ENCODE data around the gene DCLRE1B.

The DCLRE1B gene

DNA sequence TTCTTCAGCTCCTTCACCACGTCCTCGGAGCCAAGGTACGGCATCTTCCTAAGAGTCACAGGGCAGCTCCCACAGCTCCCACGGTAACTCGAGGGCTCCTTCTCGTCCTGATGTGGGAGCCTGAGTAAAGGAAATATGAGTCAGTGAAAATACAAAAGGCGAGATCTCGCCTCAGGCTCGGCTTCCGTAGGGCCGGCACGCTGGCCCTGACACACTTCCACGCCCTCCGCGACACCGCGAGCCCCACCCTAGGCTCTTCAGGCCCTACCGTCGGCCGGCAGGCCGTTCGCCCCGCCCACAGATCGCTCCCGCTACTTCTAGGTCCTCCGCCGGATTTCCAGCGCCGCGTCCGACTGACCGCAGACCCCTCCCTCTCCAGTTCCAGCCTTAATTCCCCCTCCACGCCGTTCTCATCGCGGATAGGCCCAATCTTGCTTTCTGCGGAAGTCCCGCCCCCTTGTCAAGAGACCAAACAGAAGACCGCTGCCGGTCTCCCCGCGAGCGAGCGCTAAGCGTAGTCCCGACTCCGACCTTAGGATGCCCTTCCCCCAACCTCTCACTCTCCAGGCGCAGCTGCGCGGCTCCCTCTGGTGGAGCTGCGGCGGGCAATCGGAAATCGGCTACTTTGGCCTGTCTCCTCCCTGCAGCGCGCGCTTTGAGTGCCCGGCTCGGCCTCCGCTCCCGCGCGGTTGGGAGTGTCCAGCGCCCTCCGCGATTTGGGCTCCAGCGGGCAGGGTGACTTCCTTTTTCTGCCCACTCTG, at the start of gene DCLRE1B, which contains the start of gene AP4B1:
Gene DCLRE1B (plus strand): TSS at position 653 of the 761 bp plus-strand sequence. CDS start 261 bp downstream, outside the sequence.
Gene AP4B1 (minus strand): TSS at position 126 of the 761 bp plus-strand sequence. CDS start 82 bp downstream, at position 44.
- peak; percentile 100 for DNase-seq

DNA sequence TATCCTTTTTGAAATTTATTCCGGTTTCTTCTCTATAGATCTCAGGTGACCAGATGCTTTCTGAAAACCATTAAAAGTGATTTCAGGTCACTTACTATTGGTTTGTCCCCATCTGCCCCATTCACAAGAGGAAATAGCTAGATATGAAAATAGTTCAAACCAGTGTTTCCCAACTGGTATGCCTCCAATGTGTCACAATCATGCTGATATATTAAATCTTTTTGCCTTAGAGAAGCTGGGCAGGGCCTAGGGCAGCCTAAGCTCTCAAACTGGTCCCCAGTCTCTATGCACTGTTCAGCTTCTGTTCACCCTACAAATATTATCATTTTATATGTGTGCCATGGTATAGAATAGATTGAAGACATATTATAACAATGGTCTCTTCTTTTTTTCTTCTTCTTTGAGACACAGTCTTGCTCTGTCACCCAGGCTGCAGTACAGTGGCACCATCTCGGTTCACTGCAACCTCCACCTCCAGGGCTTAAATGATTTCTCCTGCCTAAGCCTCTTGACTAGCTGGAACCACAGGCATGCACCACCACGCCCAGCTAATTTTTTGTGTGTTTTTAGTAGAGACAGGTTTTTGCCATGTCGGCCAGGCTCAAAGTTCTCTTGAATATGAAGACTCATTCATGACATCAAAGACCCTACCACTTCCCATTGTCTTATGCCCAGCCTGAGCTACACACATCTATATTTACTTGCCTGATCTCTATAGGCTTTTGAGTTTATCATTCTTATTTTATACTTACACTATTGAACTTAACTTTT, 49.3 kb upstream of the DCLRE1B start:
- no peak for DNase-seq

DNA sequence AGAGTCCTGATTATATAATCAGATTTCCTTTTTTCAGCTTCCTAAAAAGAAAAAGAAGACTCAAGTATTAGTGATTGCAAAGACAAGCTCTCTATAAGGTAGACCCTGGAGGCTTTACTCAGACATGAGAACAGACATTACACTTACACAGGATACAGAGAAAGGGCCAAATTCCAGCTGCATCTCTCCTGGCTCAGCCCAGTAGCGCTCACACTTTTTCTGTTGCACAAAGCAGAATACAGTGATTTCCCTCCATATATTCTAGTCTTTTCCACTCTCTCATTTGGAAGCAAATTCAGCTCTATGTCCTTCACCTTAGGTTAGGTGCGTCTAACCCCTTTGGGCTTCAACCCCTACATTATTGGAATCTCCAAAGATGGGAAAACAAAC, 48.7 kb upstream of the DCLRE1B start:
- no peak for DNase-seq

DNA sequence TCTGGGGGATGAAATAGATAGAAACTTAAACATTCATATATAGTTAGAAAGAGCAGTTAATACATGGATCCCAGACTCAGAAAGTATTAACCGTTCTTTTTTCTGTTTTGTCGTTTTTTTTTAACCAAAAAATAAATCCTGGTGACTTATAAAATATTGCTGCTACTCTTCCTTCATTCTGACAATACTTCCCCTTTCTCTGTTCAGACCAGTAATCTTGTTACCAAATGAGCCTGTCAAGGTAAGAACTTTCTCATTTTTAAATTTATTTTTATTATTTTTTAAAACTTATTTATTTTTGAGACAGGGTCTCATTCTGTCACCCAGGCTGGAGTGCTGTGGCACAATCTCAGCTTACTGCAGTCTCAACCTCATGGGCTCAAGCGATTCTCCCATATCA, 47.4 kb upstream of the DCLRE1B start:
- no peak for DNase-seq

DNA sequence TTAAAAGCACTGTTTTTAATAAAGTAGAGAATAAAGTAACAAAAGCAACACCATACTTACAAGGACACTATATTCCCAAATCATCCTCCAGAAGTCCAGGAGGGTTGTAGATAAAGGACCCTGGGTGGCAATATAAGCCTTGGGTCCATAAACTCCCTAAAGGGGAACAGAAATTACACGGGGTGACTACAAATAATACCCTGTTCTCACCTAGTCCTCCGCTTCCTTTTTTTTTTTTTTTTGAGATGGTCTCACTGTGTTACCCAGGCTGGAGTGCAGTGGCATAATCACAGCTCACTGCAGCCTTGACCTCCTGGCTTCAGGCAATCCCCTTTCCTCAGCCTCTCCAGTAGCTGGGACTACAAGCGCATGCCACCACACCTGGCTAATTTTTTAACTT, 46.7 kb upstream of the DCLRE1B start:
- no peak for DNase-seq

DNA sequence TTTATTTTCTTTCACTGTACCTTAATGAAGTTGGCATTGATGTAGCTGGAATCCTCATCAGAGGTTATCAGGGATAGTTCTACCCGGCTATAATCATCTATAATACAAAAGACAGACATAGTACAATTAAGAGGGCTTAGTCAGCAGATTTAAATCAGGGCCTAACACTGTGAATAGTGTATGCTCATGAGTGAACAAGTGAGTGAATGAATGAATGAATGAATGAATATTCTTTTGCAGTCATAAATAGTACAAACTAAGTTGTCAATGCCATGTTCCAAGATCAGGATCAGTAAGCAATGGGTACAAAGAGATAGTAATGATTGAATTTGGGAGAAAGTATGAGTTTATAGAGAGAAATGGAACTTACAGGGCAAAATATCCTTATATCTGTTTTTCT, 46.1 kb upstream of the DCLRE1B start:
- no peak for DNase-seq

DNA sequence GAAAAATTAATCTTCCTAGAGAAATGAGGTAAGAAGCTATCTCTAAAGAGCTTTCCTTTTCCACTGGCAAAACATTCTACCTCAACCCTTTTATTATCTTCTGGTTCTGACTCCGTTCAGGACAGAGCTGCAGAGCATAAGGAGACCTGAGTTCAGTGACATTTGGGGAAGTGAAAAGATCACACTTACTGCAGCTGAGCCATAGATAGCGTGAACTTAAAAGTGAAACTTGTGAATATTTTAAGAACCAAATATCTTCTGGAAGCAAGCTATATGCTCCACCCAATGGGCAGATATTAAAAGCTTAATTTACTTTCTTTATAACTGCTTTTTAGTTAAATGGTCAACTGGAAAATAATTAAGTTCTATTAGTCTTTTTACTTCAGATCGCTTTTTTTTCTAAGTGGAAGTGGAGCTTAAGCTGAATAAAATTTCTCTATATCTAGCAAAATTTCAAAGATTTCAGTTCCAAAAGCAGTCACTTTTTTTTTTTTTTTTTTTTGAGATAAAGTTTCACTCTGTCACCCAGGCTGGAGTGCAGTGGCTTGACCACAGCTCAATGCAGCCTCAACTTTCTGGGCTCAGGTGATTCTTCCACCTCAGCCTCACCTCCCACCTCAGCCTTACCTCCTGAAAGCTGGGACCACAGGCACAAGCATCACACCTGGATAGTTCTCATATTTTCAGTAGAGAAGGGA, 45.5 kb upstream of the DCLRE1B start:
- no peak for DNase-seq

DNA sequence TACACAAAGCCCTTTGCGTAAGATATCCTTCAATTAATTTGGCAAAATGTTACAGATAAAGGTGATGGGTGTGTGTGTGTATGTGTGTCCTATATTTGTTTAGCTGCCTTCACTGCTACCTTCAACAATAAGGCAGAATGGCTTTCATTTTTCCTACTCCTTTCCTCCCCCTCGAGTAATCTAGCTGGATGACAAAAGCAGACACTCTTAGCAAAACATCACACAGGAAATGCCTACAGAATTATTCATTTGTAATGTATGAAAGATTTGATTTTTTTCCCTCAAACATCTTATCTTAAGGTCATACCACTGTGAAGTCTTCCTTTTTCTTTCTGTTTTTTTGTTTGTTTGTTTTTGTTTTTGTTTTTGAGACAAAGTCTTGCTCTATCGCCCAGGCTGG, 44.2 kb upstream of the DCLRE1B start:
- DNase-seq = no peak

DNA sequence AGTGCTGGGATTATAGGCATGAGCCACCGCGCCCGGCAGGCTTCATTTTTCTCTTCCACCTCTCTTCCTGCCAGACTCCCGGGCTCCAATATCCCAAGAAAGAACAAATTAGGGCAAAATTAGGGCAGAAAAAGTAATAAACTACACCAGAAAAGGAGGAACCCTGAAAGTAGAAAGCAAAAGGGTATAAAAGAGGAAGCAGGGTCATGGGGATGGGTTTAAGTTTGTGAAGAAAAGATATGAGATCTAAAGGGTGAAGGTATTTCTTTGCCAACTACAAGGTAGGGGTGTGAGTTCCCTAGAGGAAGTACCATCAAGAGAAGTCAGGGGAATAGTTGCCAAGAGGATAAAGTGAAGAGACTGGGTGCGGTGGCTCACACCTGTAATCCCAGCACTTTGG, 43.5 kb upstream of the DCLRE1B start:
- DNase-seq = no peak

DNA sequence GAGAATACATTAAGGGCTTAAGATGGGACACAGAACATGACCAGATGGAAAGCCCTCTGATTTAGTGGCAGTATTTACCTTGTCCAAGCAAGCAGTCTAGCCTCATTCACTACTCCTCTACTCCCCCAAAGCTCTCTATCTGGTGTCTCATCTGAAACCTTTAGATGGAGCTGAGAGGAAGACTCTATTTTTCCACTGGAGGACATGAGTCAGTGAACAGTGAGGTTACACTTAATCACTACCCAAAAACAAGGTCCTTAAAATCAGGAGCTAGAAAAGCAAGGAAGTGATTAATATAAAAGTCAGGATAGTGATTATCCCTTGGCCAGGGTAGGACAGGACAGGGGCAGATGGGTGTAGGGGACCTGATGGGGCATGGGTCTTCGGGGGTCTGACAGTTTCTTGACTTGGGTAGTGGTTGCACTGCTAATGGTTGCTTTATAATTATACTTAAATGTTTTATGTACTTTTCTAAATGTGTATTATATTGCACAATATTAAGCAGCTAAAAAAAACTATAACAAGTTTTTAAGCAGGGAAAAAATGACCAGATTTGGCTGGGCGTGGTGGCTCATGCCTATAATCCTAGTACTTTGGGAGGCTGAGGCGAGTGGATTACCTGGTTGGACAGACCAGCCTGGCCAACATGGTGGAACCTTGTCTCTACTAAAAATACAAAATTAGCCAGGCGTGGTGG, 36.6 kb upstream of the DCLRE1B start:
- no peak for DNase-seq

DNA sequence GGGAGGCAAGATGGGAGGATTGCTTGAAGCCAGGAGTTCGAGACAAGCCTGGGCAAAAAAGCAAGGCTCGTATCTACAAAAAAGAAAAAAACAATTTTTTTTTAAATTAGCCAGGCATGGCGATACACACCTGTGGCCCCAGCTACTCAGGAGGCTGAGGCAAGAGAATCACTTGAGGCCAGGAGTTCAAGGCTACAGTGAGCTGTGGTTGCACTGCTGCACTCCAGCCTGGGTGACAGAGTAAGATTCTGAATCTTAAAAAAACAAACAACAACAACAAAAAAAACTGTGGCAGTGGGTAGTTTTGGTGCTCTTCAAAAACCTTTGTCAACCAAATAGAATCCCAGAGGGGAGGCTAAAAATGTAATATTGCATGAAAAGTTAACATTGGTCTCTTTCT, 34.3 kb upstream of the DCLRE1B start:
- no peak for DNase-seq

DNA sequence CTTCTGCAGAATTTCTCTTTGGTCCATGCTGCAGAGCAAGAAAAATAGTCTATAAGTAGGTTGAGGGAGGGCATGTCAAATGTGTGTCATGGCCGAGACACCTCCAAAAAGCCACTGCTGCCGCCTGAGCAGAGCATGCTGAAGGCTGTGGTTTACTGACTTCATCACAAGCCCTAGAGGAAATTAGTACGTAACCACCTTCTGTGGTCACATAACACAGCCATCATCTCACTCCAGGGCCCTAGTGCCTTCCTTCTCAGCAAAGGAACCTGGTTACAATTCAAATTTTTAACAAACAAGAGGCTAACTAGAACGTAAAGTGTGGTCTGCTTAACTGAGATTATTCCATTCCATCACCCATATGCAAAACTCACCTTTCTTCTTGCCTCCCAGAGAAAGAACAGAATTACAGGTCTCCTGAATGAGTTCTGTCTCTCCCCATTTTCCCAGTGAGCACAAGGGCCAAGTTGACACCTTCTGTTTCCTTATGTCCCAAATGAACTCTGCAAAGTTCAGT, 33.5 kb upstream of the DCLRE1B start, which contains the start of gene PTPN22:
Gene PTPN22 (minus strand): TSS at position 116 of the 517 bp plus-strand sequence.
- peak; percentile 41 for DNase-seq

DNA sequence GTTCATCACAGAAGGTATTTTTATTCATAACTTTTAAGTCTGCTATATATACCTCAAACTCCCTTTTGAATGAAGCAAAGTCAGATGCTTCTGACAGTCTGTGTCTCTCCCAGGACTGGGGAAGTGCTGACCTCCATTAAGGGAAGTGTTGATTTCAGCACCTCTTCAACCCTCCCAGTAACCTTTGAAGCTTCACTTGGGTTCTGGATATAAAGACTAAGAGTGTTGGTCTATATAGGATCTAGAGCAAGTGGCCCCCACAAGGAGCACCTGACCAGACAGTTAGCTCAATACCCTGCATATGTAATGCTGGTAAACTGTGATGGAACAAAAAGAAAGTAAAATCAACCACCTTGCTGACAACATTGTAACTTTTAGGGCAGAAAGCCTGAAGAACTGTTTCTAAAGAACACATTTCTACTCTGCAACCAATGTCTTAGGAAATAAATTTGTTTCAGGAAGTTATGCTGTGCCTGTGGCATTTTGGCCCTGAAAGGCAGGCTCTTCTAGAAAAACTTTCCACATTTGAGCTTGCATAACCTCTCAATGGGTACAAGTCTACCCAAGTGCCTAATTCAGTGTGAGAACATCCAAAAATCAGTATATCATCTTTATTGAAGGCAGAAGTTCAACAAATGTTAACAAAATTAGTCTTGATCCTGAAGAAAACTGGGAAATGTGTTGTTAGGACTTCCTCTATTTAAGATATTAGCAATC, 32.7 kb upstream of the DCLRE1B start:
- DNase-seq = no peak

DNA sequence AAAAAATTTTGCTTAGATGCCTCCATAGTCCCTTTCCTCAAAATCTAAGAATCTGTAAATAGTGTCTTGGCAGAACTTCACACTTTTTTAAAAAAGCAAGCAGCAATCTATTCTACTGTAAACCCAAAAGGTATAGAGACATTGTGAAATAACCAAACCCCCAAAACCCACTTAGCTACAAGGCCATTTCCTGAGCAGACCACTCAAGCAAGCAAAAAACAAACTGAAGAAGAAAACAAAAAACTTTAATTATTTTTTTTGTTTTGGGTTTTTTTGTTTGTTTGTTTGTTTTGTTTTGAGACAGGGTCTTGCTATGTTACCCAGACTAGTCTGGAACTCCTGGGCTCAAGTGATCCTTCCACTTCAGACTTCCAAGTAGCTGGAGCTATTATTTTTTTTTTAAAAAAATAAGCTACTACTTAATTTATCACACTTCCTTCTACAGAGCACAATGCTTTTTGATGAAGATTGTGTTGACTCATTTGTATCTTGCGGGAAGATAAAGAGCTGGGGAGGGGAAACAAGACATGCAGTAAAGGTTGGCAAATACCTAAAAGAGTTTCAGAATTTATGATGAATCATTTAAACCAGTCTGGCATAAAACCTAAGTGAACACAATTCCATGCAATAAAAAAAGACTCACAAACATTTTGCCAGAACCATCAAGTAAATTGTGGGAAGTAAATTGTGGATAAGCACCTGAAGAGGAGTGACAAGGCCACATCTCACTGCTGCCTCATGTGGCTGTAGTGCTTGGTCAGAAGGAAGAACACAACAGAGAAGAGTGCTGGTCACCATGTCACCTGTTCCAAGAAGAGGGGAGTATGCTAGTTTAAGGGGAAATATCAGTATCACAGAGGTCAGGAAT, 30.9 kb upstream of the DCLRE1B start:
- DNase-seq = no peak

DNA sequence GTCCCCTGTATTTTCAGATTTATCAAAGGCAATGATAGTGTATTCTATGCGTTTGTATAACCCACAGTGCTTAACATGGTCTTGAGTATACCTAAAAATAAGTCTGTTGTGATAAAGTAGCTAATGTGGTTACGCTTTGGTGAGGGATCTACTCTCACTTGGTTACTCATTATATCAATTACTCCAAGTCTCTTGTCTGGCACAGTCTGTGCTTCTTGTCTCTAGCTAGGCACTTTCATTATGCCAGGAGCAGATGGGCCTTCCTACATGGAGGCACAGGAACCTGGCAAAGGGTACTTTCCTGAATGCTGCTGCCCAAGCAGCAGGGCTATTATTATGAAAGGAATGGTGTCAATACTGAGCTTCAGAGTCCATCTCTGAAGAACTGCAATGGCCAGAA, 29.4 kb upstream of the DCLRE1B start:
- DNase-seq = no peak

DNA sequence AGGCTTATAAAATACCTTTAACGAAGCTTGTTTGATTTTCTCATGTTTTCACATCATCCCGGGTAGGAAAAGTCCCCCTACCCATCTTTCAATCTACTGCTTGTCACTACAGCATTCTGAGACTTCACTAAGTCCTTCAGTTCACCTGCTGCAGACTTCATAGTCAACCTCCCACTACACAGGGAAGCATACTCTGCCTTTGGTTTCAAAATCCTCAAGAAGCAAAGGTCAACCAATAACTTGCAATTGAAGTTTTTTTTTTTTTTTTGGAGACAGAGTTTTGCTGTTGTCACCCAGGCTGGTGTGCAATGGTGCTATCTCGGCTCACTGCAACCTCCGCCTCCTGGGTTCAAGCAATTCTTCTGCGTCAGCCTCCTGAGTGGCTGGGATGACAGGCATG, 28.9 kb upstream of the DCLRE1B start:
- DNase-seq = no peak

DNA sequence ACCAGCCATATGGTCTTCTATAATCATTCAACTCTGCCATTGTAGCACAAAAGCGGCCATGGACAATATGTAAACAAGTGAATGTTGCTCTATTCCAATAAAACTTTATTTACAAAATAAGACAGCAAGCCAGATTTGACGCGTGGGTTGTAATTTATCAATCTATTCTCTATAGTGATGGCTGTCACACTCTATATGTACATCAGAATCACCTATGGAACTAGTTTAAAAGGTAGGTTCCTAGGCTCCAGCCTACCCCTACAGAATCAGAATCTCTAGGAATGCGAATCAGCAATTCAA, 25.4 kb upstream of the DCLRE1B start:
- DNase-seq = no peak

DNA sequence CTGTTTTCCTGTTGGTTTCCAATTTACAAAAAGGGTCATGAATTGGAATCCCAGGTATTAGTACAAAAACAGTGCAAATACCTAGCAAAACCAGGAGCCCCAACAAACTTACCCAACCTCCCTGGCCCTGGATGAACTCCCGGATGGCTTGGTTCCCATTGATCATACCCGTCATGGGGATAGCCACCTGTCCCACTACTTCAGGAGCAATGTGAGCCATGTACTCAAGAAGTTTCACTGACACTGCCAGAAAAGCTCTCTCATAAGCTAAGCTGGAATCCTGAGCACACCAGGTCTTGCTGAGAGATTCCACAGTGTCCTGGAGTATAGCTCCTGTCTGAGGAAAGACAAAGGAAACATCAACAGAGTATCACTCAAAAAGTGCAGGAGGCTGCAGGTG, 23.5 kb upstream of the DCLRE1B start:
- no peak for DNase-seq

DNA sequence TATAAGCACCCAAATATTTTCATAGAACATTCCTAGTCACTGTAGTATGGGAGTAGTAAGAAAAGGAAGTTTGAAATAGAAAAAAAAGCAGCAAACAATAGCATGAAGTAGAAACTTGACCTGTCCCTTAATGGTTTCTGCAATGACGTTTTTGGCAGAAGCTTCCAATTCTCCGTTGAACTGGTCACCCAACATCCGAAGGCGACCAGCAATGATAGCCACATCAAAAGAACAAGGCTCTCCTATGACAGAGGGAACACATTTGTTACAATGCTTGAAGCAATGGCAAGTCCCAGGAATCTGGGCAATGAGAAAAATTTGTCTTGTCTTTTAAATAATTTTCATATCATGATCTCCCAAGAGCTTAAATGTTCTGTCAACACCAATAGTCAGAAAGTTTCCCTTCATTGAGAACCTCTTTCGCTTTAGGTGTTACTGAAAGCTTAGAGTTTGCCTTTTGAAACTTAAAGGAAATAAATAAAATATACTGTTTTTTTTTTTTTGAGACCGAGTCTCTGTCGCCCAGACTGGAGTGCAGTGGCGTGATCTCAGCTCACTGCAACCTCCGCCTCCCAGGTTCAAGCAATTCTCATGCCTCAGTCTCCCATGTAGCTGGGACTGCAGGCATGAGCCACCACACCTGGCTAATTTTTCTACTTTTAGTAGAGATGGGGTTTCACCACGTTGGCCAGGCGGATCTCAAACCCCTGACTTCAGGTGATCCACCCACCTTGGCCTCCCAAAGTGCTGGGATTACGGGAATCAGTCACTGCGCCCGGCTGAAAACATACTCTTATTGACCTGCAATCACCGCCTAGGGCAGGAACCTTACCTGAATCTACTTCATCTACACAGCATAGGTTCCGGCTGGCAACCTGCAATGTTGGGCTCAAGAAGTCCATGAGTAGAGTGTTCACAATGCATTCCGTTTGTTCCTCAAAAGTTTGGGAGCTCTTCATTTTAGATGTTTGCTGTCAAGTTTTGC, 18.4 kb upstream of the DCLRE1B start:
- DNase-seq = no peak
